HG03175 (cell line): ENCODE measurements around the gene DTX1.
"Not testable (repeated sequence)": the region's sequence is repeated elsewhere in the genome, so short reads cannot be mapped to it uniquely, and the experiment has no call there.

Experiments
- ATAC-seq: cut with Tn5 transposase; IDR thresholded peaks from one replicate; pipeline ENCODE4 v1.9.1; 2021; ENCODE audit warnings: mild to moderate bottlenecking, moderate library complexity; ENCODE audit not compliant: unreplicated experiment

The DTX1 gene

GRCh38 chr12:113135178-113136127 lies 78.9 kb downstream of the DTX1 start, which contains the start of gene RASAL1:
RASAL1 (minus strand) TSS chr12:113135761; CDS start chr12:113135462, 299 bp downstream.
- ATAC-seq: no peak

DNA sequence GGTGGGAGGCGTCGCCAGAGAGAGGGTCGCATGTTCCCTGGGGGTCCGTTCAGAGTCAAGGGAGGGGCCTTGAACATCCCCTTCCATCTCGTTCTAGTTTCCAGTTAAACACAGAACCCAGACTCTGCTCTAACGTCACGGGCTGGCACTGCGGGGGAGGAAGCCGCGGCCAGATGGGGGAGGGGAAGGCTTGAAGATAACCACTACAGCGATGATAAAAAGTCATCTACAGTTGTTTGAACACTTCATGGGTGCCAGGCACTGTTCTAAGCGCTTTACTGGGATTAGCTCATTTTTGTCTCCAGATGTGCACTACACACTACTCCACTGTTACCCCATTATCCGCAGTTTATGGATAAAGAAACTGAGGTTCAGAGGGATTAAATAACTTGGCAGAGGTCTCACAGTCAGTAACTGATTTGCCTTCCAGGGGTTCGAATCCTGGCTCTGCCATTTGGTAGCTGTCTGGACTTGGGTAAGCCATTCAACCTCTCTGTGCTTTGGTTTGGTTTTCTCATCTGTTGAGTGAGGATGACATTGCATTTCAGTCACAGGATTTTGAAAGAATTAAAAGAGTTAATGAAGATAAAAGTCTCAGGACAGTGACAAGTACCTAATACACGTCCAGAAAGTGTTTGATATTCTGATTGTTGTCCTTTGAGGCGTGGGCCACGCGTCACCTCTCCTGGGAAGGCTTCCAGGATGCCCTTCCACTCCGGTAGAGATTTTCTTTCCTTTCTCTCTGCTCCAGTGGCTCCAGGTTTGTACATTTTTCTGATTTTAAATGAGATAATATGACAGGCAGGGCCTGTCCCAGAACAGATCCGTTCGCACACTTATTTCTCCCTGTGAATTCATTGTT lies 79.8 kb downstream of the DTX1 start:
- no peak for ATAC-seq

GRCh38 chr12:113136990-113137511 lies 80.5 kb downstream of the DTX1 start:
- no peak for ATAC-seq

DNA sequence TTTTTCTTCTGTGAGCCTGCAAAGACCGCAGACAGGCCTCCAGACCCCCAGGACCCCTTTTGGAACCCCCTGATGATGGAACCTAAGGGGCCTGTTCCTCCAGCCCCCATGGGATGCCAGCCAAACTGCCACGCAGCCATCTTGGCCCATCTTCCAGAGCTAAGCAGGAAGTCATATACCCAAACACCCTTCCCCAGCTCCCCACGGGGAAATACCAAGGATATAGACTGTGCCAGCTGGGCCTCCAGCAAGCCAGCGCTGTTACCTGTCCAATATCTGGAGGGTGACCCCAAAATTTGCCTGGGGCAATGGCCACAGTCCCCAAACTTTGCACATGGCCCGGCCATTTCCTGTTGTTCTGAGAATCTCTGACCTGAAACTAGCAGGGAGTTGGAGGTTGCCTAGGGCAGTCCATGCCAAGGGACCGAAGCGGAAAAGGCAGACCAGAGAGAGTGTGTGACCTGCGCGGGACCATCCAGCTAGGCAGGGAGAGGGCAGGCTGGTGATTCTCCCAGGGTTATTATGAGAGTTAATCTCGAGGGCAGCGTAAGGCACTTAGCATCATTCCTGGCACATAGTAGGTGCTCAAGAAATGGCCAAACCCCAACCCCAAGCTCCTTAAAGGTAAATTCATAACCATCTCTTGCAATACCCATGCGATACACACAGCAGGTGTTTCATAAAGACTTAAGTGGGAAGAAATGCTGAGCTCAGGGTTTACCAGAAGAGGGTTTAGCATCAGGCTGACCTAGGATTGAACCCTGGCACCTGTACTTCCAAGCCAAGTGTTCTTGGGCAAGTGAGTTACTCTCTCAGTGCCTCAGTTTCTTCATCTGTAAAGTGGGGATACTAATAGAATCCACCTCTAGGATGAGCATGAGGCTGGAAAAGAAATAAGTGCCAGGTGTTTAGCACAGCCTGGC lies 81.6 kb downstream of the DTX1 start:
- no peak for ATAC-seq

DNA sequence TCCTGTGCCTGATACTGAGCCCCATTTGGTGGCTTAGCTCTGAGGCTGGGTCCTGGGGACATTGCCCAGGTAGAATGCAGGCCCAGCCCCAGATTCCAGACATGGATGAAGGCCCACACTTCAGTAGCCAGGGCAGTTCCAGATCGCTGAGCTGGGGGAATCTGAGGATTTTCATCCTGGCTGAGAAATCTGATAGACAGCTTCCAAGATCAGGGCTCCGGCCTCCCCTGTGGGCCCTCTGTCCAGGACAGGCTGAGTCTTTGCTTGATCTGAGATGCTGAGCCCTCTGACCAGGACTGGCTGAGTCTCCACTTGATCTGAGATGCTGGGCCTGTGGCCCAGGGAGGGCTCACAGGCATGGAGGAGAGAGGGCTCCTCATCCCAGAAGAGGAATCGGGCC lies 82.3 kb downstream of the DTX1 start:
- ATAC-seq: no peak

GRCh38 chr12:113140706-113141105 lies 84.2 kb downstream of the DTX1 start:
- ATAC-seq: no peak

GRCh38 chr12:113141716-113142115 lies 85.2 kb downstream of the DTX1 start:
- not testable (repeated sequence) for ATAC-seq

DNA sequence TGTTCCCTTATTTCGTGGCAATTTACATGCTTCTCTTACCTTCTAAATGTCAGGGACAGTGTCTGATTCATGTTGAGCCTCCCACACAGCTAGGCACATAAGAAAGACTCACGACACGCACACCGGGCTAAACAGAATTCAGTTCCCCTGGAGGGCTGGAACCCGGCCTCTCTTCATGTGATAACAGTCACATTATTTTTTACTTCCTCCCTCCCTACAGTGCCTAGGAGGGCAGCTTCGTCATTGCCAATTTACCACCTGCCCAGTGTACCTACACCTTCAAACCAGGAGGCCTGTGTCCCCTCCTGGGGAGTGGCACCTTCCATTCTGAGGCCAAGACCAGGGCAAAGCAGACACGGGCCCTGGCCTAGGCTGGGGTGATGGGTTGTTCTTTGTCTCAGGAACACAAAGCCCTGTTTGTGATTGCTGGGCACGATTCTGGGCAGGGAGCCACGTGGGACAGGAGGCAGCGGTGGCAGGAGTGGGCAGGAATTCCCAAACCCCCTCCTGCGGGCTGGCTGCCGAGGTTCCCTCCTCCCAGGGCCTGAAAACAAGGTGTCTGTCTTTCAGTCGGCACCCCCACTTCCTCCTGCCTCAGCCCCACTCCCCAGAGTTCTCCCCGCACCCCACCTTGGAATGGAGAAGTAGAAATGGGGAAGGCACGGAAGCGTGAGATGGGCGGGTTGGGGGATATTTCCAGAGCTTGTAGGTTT lies 85.8 kb downstream of the DTX1 start:
- no peak for ATAC-seq

- ATAC-seq: no peak
Measured at GRCh38 chr12:113142886-113143332, 86.4 kb downstream of the DTX1 start.

GRCh38 chr12:113143959-113144358 lies 87.4 kb downstream of the DTX1 start:
- no peak for ATAC-seq

DNA sequence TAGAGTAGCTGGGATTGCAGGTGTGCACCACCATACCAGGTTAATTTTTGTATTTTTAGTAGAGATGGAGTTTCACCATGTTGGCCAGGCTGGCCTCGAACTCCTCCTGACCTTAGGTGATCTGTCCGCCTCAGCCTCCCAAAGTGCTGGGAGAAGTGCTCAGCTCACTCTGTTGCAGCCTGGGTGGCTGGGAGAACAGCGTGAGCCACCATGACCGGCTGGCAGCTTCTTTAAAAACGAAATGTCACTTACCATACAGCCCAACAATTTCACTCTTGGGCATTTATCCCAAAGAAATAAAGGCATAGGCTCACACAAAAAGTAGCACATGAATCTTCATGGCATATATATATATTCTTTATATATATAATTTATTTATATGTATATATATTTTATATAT lies 88.3 kb downstream of the DTX1 start:
- ATAC-seq: no peak

DNA sequence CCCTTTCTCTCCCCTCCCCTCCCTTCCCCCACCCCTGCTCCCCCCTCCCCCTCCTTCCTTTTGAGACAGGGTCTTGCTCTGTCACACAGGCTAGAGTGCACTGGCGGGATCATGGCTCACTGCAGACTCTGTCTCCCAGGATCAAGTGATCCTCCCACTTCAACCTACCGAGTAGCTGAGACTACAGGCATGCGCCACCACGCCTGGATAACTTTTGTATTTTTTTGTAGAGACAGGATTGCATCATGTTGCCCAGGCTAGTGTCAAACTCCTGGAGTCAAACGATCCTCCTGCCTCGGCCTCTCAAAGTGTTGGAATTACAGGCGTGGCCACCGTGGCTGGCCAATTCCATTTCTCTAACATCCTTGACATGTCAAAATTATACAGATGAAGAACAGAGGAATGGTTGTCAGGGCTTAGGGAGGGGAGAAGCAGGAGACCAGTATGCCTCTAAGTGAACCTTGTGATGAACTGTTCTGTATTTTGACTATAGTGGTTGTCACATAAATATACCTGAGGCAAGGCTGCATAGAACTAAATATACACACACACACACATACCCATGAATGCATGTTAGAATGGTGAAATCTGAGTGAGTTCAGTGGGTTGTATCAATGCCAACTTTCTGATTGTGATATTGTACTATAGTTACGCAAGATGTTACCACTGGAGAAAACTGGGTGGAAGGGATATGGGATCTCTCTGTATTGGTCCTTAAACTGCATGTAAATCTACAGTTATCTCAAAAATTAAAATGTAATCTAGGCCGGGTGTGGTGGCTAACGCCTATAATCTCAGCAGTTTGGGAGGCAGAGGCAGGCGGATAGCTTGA lies 89.4 kb downstream of the DTX1 start:
- ATAC-seq: no peak

- no peak for ATAC-seq
Measured at GRCh38 chr12:113146999-113147398, 90.5 kb downstream of the DTX1 start.
